K562 (cell line): ENCODE data around the gene SUSD3. TPM values are rescaled to one million over a fixed set of nuclear protein-coding genes. Genes with fewer than 3 reads are reported as not detected.
A peak's percentile ranks its signal among the peaks of the same experiment; 100 is the strongest.

Experiments
- ATAC-seq: fragments of 200-7000 bp; cut with Tn5 transposase; 3 replicates; pipeline ENCODE4 v1.9.1; 2020; ENCODE audit warnings: moderate library complexity
- BruUV-seq: library from RNA; stranded (reverse); fragments of 400-500 nt; replicated peaks from 2 replicates; lab custom pipeline; 2021; lab: Mats Ljungman, UMichigan
- CTCF ChIA-PET: fragments of 300-600 bp; formaldehyde crosslinking; extraction: SDS; loops from one replicate; lab custom pipeline; 2021; ENCODE audit warnings: low intra/inter-chr PET ratio; lab: Yijun Ruan, JAX
- POLR2A ChIA-PET: fragments of 300-600, 350-650 bp; sonication (Branson Sonifier 250); formaldehyde crosslinking; extraction: SDS; loops from one replicate; lab custom pipeline; 2021; ENCODE audit warnings: antibody characterized with exemption, inconsistent platforms; lab: Yijun Ruan, JAX
- DNase-seq, 4 experiments: peaks; one replicate each; pipeline versions ENCODE4 v3.0.0 to v3.0.0-alpha.2; 2011 to 2018; ENCODE audit warnings: low spot score in 3 of 4, mixed read lengths in 3 of 4; ENCODE audit errors: extremely low read depth in 1 of 4
- FAIRE-seq: peaks from 2 replicates; lab custom pipeline; 2011; peaks lifted over from hg19 to GRCh38; lab: Jason Lieb, UNC
- H2AFZ ChIP-seq: 2 replicates; pipeline ENCODE4 v1.6.0; 2011; ENCODE audit warnings: low read depth, low read length, control low read depth, inconsistent platforms
- H3K27ac ChIP-seq: fragments of 200-600 bp; 3 replicates; pipeline ENCODE4 v1.8.0; 2011; ENCODE audit warnings: low read depth, mild to moderate bottlenecking, control low read depth, inconsistent platforms, low read length, moderate library complexity, mixed read lengths; ENCODE audit errors: extremely low read depth
- H3K27me3 ChIP-seq, 2 experiments: fragments of 300-600 bp in 1 of 2; 2 replicates in 1 of 2; 3 replicates in 1 of 2; pipeline versions ENCODE4 v1.6.0 to v1.8.0; 2011; ENCODE audit warnings: inconsistent platforms in 2 of 2, low read length in 2 of 2, mild to moderate bottlenecking in 1 of 2, mixed read lengths in 1 of 2, moderate library complexity in 1 of 2; ENCODE audit not compliant: control insufficient read depth in 2 of 2, insufficient read depth in 2 of 2
- H3K36me3 ChIP-seq: fragments of 300-600 bp; 3 replicates; pipeline ENCODE4 v1.8.0; 2011; ENCODE audit warnings: mild to moderate bottlenecking, low read length, inconsistent platforms; ENCODE audit not compliant: control insufficient read depth, insufficient read depth
- H3K4me1 ChIP-seq, 2 experiments: fragments of 200-600 bp in 1 of 2; replicated peaks in 1 of 2; 2 replicates in 1 of 2; 3 replicates in 1 of 2; pipeline versions ENCODE4 v1.5.1 to v1.8.0; 2011; ENCODE audit warnings: inconsistent platforms in 2 of 2, low read length in 2 of 2, mild to moderate bottlenecking in 1 of 2, mixed read lengths in 1 of 2, moderate library complexity in 1 of 2; ENCODE audit not compliant: control insufficient read depth in 2 of 2, insufficient read depth in 2 of 2
- H3K4me2 ChIP-seq: 2 replicates; pipeline ENCODE4 v1.6.1; 2011; ENCODE audit warnings: low read length, control low read depth, inconsistent platforms, mixed read lengths; ENCODE audit not compliant: insufficient read depth
- H3K4me3 ChIP-seq: fragments of 200-600 bp; sonication (generic), shearing (Covaris generic); 2 replicates; pipeline ENCODE4 v1.5.1; 2016; ENCODE audit warnings: control low read depth, inconsistent platforms
- H3K79me2 ChIP-seq: fragments of 200-600 bp; 3 replicates; pipeline ENCODE4 v1.8.0; 2011; ENCODE audit warnings: low read length, inconsistent platforms; ENCODE audit not compliant: control insufficient read depth, insufficient read depth
- H3K9ac ChIP-seq, 2 experiments: 2 replicates each; pipeline versions ENCODE4 v1.6.0 to v1.6.1; 2011; ENCODE audit warnings: low read depth in 2 of 2, low read length in 2 of 2, control low read depth in 1 of 2, inconsistent platforms in 1 of 2, mild to moderate bottlenecking in 1 of 2, mixed read lengths in 1 of 2; ENCODE audit not compliant: insufficient read depth in 1 of 2
- H3K9me1 ChIP-seq: one replicate; pipeline ENCODE4 v1.6.0; 2011; ENCODE audit warnings: inconsistent platforms, mild to moderate bottlenecking, low read length, moderate library complexity; ENCODE audit not compliant: control insufficient read depth, insufficient read depth
- H3K9me3 ChIP-seq: replicated peaks from 2 replicates; pipeline ENCODE4 v1.5.1; 2011; ENCODE audit warnings: low read depth, low read length, inconsistent platforms; ENCODE audit not compliant: control insufficient read depth, insufficient read depth
- H4K20me1 ChIP-seq: replicated peaks from 2 replicates; pipeline ENCODE4 v1.6.1; 2011; ENCODE audit warnings: low read length, inconsistent platforms, mixed read lengths; ENCODE audit not compliant: control insufficient read depth, insufficient read depth
- ESRRA ChIP-seq: fragments of 450-650 bp; IDR thresholded peaks from 2 replicates; pipeline ENCODE4 v1.6.1; 2014; ENCODE audit warnings: low read depth, mild to moderate bottlenecking, moderate library complexity, borderline replicate concordance
- HMG20A ChIP-seq: fragments of 450-650 bp; formaldehyde crosslinking; conservative IDR thresholded peaks from 2 replicates; pipeline ENCODE4 v1.4.0; 2020; ENCODE audit warnings: mild to moderate bottlenecking, mixed read lengths
- KDM2B ChIP-seq: fragments of 250-450 bp; sonication (Bioruptor Pico); IDR thresholded peaks from 2 replicates; pipeline ENCODE4 v1.8.0; 2021; ENCODE audit warnings: mild to moderate bottlenecking, moderate library complexity
- MCM3 ChIP-seq: fragments of 450-650 bp; IDR thresholded peaks from 2 replicates; pipeline ENCODE4 v1.6.1; 2016
- MTA3 ChIP-seq: fragments of 450-650 bp; formaldehyde crosslinking; IDR thresholded peaks from 2 replicates; pipeline ENCODE4 v1.6.1; 2017; ENCODE audit warnings: mild to moderate bottlenecking, borderline replicate concordance
- RBM25 ChIP-seq: fragments of 200-400 bp; formaldehyde crosslinking; IDR thresholded peaks from 2 replicates; pipeline ENCODE4 v1.6.1; 2018; ENCODE audit warnings: low read length, low read depth, moderate library complexity; ENCODE audit not compliant: severe bottlenecking
- ZC3H4 ChIP-seq: sonication (generic); formaldehyde crosslinking; IDR thresholded peaks from 2 replicates; pipeline ENCODE4 v1.9.0; 2021; ENCODE audit warnings: missing genetic modification reagents, borderline replicate concordance
- ZNF121 ChIP-seq: sonication (generic); formaldehyde crosslinking; conservative IDR thresholded peaks from 2 replicates; pipeline ENCODE4 v1.8.0; 2022; ENCODE audit warnings: missing genetic modification reagents
- ZNF184 ChIP-seq: sonication (generic); formaldehyde crosslinking; IDR thresholded peaks from 2 replicates; pipeline ENCODE4 v1.5.0; 2020; ENCODE audit warnings: missing genetic modification reagents
- ZSCAN29 ChIP-seq: fragments of 450-650 bp; IDR thresholded peaks from 2 replicates; pipeline ENCODE4 v1.6.1; 2017
- WGBS: fragments of 100-300 bp; shearing (Covaris generic); methylation state at CpG from one replicate; pipeline ENCODE4 v1.1.6; 2016; ENCODE audit warnings: low coverage, mixed read lengths; ENCODE audit not compliant: insufficient coverage; ENCODE audit errors: missing lambda C conversion rate; 5-methylcytosine and 5-hydroxymethylcytosine counted together
- in situ Hi-C: fragments of 300-500 bp; cut with MboI; formaldehyde crosslinking; loops from 4 replicates; pipeline ENCODE4 v1.15.0; 2018; ENCODE audit warnings: inconsistent platforms, mixed read lengths
- intact Hi-C: fragments of 100-400 bp; cut with micrococcal nuclease; formaldehyde crosslinking; loops from 2 replicates; pipeline ENCODE4 v1.14.2; 2022
- polyA plus RNA-seq, 8 experiments: library from polyadenylated mRNA; depleted of rRNA in 4 of 8; stranded (reverse) in 5 of 8; unstranded in 3 of 8; fragments of >200 nt; fragmentation: Nextera tagmentation in 2 of 8; fragmentation: Illumina TruSeq in 1 of 8; extraction: Ambion mirVana in 2 of 8; extraction: Trizol in 1 of 8; gene quantifications; 2 replicates each; pipeline versions ENCODE4 v1.2.1 to v1.2.3, GENCODE V29; 2011 to 2014; ENCODE audit warnings: inconsistent platforms in 1 of 8, missing spikeins in 1 of 8
- total RNA-seq, 7 experiments: library from RNA; depleted of rRNA in 6 of 7; stranded (reverse); fragments of >200 nt in 6 of 7; fragmentation: Illumina TruSeq in 2 of 7; extraction: Trizol in 2 of 7; gene quantifications; 2 replicates each; pipeline versions ENCODE4 v1.2.1 to v1.2.3, GENCODE V29; 2011 to 2021; ENCODE audit warnings: low replicate concordance in 1 of 7
- TF ChIP-seq, protein P1 (sequence below): sonication (generic); IDR thresholded peaks from 2 replicates; pipeline ENCODE4 v1.6.1; 2016
- TF ChIP-seq, protein P2 (sequence below): fragments of 250-450 bp; sonication (Bioruptor Pico); IDR thresholded peaks from 2 replicates; pipeline ENCODE4 v1.5.0; 2021
- TF ChIP-seq, protein P3 (sequence below): sonication (generic); formaldehyde crosslinking; IDR thresholded peaks from 2 replicates; pipeline ENCODE4 v1.8.1; 2023; ENCODE audit warnings: mild to moderate bottlenecking, missing genetic modification reagents

Gene SUSD3
- total and polyA plus RNA-seq, 9 of the 15 experiments (the other 6 are each of a cell fraction or from before 2014, with no cell fraction given), result 1.3 to 21.7 (median 11.4) TPM

DNA sequence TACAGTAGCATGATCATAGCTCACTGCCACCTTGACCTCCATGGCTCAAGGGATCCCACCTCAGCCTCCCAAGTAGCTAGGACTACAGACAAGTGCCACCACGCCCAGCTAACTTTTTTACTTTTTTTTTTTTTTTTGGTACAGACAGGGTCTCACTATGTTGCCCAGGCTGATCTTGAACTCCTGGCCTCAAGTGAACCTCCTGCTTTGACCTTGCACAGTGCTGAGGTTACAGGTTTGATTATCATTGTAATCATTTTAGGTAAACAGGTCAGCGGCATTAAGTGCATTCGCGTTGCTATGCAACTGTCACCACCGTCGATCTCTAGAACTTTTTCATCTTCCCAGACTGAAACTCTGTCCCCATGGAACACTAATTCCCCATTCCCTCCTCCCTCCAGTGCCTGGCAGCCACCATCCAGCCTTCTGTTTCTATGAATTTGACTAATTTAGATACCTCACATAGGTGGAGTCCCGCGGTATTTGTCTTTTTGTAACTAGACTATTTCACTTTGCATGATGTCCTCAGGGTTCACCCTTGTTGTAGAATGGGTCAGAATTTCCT lies 31.7 kb downstream of the SUSD3 start:
- intact Hi-C loops (no loop called here), in situ Hi-C loops (no loop called here)
- no peak for DNase-seq
- Histone ChIP-seq H3K27me3 (no peaks in the 10 kb centered on the region), H3K9ac (no peak overlapping the region), H3K9me1 (no peaks in the 10 kb centered on the region), H3K9me3 (no peaks in the 10 kb centered on the region; the same call in 1 of the 2 replicates), H3K4me1 (peaks cover 19 to 31% of the 10 kb centered on the region in 2 experiments), H2AFZ (no peak overlapping the region), H3K79me2 (no peaks in the 10 kb centered on the region), H3K27ac (no peak overlapping the region), H3K4me2 (no peak overlapping the region), H3K4me3 (no peak overlapping the region), H4K20me1 (no peaks in the 10 kb centered on the region), H3K36me3 (peaks cover 4% of the 10 kb centered on the region; the same call in 1 of the 3 replicates)
- no peak for FAIRE-seq
- WGBS, result 69% methylated on average over 8 of the region's 8 CpGs
- no peak for TF ChIP-seq ZNF184 (CRISPR knock-in tag)
- no peak for TF ChIP-seq MTA3
- TF ChIP-seq ESRRA, result peak; percentile 66; the same call in 1 of the 2 replicates
- peak; percentile 58 for TF ChIP-seq ZNF121 (CRISPR knock-in tag)
- CTCF ChIA-PET, result interaction anchor here (0.6 kb wide), 1 partner anchor 53 kb away, joined by 3 read pairs; no protein-coding TSS in a partner anchor
- no TSS peak for BruUV-seq
- no peak for ATAC-seq
- POLR2A ChIA-PET, result no interaction called here

DNA sequence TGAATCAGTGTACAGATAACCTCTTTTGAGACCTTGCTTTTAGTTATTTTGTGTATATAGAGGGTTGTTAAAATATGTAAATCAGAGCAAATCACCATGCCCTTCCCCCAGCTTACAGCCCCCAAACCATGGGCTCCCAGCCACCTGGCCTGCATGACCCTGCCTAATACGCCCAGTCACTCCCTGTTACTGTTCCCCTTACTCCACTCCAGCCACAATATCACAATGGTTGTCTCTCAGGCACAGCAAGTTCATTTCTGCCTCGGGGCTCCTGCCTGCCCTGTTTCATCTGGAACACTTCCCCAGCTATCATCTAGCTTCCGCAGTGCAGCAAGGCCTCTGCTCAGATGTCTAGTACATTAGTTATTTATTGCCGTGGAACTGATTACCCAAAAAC lies 32.6 kb downstream of the SUSD3 start:
- no peak for ATAC-seq
- no peak overlapping the region for H3K4me3 ChIP-seq
- 71% methylated on average over 4 of the region's 4 CpGs for WGBS
- peaks cover under 1% of the 10 kb centered on the region; the same call in 1 of the 3 replicates for H3K36me3 ChIP-seq
- no peaks in the 10 kb centered on the region; the same call in 1 of the 2 replicates for H3K9me3 ChIP-seq
- no peaks in the 10 kb centered on the region for H4K20me1 ChIP-seq
- no TSS peak for BruUV-seq
- DNase-seq, result no peak
- CTCF ChIA-PET, result interaction anchor here (0.6 kb wide), 1 partner anchor 54 kb away, joined by 3 read pairs; no protein-coding TSS in a partner anchor
- H3K27me3 ChIP-seq, result no peaks in the 10 kb centered on the region
- no peaks in the 10 kb centered on the region for H3K9me1 ChIP-seq
- in situ Hi-C loops (no loop called here), intact Hi-C loops (no loop called here)
- H2AFZ ChIP-seq, result no peak overlapping the region
- no peak overlapping the region for H3K9ac ChIP-seq
- no peaks in the 10 kb centered on the region for H3K79me2 ChIP-seq
- POLR2A ChIA-PET, result interaction anchor here (0.6 to 1.4 kb wide), 2 partner anchors 14 to 54 kb away, joined by 3 read pairs; no protein-coding TSS in a partner anchor
- no peak overlapping the region for H3K27ac ChIP-seq
- H3K4me1 ChIP-seq, result peaks cover 22 to 31% of the 10 kb centered on the region in 2 experiments
- FAIRE-seq, result no peak
- H3K4me2 ChIP-seq, result no peak overlapping the region
- TF ChIP-seq, protein P1, sequence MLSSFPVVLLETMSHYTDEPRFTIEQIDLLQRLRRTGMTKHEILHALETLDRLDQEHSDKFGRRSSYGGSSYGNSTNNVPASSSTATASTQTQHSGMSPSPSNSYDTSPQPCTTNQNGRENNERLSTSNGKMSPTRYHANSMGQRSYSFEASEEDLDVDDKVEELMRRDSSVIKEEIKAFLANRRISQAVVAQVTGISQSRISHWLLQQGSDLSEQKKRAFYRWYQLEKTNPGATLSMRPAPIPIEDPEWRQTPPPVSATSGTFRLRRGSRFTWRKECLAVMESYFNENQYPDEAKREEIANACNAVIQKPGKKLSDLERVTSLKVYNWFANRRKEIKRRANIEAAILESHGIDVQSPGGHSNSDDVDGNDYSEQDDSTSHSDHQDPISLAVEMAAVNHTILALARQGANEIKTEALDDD, result no peak
- TF ChIP-seq MCM3 (no peak), ESRRA (no peak), HMG20A (CRISPR knock-in tag) (no peak), ZC3H4 (CRISPR knock-in tag) (no peak), RBM25 (no peak), KDM2B (no peak), ZSCAN29 (no peak)
- TF ChIP-seq, protein P2, sequence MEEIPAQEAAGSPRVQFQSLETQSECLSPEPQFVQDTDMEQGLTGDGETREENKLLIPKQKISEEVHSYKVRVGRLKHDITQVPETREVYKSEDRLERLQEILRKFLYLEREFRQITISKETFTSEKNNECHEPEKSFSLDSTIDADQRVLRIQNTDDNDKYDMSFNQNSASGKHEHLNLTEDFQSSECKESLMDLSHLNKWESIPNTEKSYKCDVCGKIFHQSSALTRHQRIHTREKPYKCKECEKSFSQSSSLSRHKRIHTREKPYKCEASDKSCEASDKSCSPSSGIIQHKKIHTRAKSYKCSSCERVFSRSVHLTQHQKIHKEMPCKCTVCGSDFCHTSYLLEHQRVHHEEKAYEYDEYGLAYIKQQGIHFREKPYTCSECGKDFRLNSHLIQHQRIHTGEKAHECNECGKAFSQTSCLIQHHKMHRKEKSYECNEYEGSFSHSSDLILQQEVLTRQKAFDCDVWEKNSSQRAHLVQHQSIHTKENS (CRISPR knock-in tag), result no peak
- TF ChIP-seq, protein P3, sequence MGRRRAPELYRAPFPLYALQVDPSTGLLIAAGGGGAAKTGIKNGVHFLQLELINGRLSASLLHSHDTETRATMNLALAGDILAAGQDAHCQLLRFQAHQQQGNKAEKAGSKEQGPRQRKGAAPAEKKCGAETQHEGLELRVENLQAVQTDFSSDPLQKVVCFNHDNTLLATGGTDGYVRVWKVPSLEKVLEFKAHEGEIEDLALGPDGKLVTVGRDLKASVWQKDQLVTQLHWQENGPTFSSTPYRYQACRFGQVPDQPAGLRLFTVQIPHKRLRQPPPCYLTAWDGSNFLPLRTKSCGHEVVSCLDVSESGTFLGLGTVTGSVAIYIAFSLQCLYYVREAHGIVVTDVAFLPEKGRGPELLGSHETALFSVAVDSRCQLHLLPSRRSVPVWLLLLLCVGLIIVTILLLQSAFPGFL (CRISPR knock-in tag), result no peak
